Measurements from ENCODE around the gene HBS1L. TPM values are rescaled to one million over a fixed set of nuclear protein-coding genes. Genes with fewer than 3 reads are reported as not detected.

Gene HBS1L
- total and polyA plus RNA-seq, 9 of the 15 experiments (the other 6 are each of a cell fraction or from before 2014, with no cell fraction given), result 101 to 199 (median 145) TPM

DNA sequence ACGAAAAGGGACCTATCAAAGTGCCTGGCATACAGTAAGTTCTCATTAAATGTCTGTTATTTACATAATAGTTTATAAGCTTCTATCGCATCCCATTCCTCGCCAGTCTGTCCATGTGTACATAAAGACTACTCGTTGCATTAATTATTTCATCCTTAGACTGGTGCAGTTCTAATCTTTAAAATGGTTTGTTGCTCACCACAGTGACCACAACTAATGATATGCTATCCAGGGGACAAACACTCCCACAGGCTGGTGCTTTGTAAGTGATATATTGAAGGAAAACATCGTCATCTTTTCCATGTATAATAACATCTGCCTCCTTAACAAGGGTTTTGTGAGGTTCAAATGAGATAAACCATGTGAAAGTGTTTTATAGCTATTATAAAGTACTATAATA lies 39.0 kb upstream of the HBS1L start (continued):
- no peak; a peak in 1 of 4 replicates for TF ChIP-seq TRIM24 (IDR thresholded peaks at IDR 0.05)
- no peak for TF ChIP-seq MTA1 (IDR thresholded peaks at IDR 0.05; ENCODE audit: borderline replicate concordance)
- no peak for TF ChIP-seq HLTF (IDR thresholded peaks at IDR 0.05)
- no peak for TF ChIP-seq PML (IDR thresholded peaks at IDR 0.05; ENCODE audit: low read length)
- no peak for TF ChIP-seq ILK (tag; IDR thresholded peaks at IDR 0.05; ENCODE audit: borderline replicate concordance, low read depth)
- TF ChIP-seq RBM25 (IDR thresholded peaks at IDR 0.05; ENCODE audit: low read depth, low read length, severe bottlenecking), result no peak
- TF ChIP-seq NFATC3 (IDR thresholded peaks at IDR 0.05), result no peak
- TF ChIP-seq, protein P1, sequence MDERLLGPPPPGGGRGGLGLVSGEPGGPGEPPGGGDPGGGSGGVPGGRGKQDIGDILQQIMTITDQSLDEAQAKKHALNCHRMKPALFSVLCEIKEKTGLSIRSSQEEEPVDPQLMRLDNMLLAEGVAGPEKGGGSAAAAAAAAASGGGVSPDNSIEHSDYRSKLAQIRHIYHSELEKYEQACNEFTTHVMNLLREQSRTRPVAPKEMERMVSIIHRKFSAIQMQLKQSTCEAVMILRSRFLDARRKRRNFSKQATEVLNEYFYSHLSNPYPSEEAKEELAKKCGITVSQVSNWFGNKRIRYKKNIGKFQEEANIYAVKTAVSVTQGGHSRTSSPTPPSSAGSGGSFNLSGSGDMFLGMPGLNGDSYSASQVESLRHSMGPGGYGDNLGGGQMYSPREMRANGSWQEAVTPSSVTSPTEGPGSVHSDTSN (CRISPR knock-in tag; IDR thresholded peaks at IDR 0.05; ENCODE audit: low read depth), result no peak
- TF ChIP-seq, protein P1 (tag; conservative IDR thresholded peaks at IDR 0.05; ENCODE audit: low read depth), result peak; percentile 41; the same call in 1 of the 2 replicates
- TF ChIP-seq, protein P2, sequence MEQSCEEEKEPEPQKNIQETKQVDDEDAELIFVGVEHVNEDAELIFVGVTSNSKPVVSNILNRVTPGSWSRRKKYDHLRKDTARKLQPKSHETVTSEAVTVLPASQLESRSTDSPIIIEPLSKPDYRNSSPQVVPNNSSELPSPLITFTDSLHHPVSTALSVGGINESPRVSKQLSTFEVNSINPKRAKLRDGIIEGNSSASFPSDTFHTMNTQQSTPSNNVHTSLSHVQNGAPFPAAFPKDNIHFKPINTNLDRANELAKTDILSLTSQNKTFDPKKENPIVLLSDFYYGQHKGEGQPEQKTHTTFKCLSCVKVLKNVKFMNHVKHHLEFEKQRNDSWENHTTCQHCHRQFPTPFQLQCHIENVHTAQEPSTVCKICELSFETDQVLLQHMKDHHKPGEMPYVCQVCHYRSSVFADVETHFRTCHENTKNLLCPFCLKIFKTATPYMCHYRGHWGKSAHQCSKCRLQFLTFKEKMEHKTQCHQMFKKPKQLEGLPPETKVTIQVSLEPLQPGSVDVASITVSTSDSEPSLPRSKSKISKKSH (CRISPR knock-in tag; IDR thresholded peaks at IDR 0.05), result no peak
- no peak for TF ChIP-seq DACH1 (IDR thresholded peaks at IDR 0.05; ENCODE audit: partially characterized antibody)
- TF ChIP-seq TCF7L2 (IDR thresholded peaks at IDR 0.05; ENCODE audit: low read depth, low read length), result no peak
- no peak for TF ChIP-seq NR4A1 (CRISPR knock-in tag; IDR thresholded peaks at IDR 0.05)
- TF ChIP-seq NR4A1 (tag; IDR thresholded peaks at IDR 0.05), result no peak
- no peak for TF ChIP-seq ARNT (IDR thresholded peaks at IDR 0.05)
- no peak for TF ChIP-seq SIX5 (IDR thresholded peaks at IDR 0.05; ENCODE audit: borderline replicate concordance in 1 of 2, insufficient read depth in 1 of 2, low read depth in 1 of 2, low read length in 2 of 2)
- TF ChIP-seq SAFB2 (IDR thresholded peaks at IDR 0.05; ENCODE audit: borderline replicate concordance, low read depth, low read length, severe bottlenecking), result no peak
- no peak for TF ChIP-seq TAF7 (tag; IDR thresholded peaks at IDR 0.05)
- no peak for TF ChIP-seq HNRNPLL (IDR thresholded peaks at IDR 0.05; ENCODE audit: low read depth, low read length, poor library complexity, severe bottlenecking)
- no peak for TF ChIP-seq ZNF316 (IDR thresholded peaks at IDR 0.05)
- TF ChIP-seq CBX5 (IDR thresholded peaks at IDR 0.05; ENCODE audit: borderline replicate concordance, low read depth), result no peak
- TF ChIP-seq, protein P3, sequence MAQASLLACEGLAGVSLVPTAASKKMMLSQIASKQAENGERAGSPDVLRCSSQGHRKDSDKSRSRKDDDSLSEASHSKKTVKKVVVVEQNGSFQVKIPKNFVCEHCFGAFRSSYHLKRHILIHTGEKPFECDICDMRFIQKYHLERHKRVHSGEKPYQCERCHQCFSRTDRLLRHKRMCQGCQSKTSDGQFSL (CRISPR knock-in tag; IDR thresholded peaks at IDR 0.05), result no peak
- TF ChIP-seq, protein P3 (tag; IDR thresholded peaks at IDR 0.05), result no peak
